Kidney epithelial cell (primary cell): Measurements from ENCODE around the gene RRP7A. TPM values are rescaled to one million over a fixed set of nuclear protein-coding genes. Genes with fewer than 3 reads are reported as not detected.
"Not testable (repeated sequence)": the region's sequence is repeated elsewhere in the genome, so short reads cannot be mapped to it uniquely, and the experiment has no call there.

Experiments
- DNase-seq: peaks from one replicate; pipeline ENCODE4 v3.0.0-alpha.2; 2010; ENCODE audit warnings: low read depth
- H3K27me3 ChIP-seq: 2 replicates; pipeline ENCODE4 v1.6.0; 2011; ENCODE audit warnings: low read length; ENCODE audit not compliant: control insufficient read depth, insufficient read depth
- H3K36me3 ChIP-seq: 2 replicates; pipeline ENCODE4 v1.5.1; 2011; ENCODE audit warnings: low read length; ENCODE audit not compliant: control insufficient read depth, insufficient read depth
- H3K4me3 ChIP-seq: 2 replicates; pipeline ENCODE4 v1.5.1; 2011; ENCODE audit warnings: low read depth, mild to moderate bottlenecking, control low read depth, low read length
- total RNA-seq: library from RNA; depleted of rRNA; stranded (reverse); fragments of >200 nt; gene quantifications from 2 replicates; pipeline ENCODE4 v1.2.3, GENCODE V29; 2015
- TF ChIP-seq, protein P1 (sequence below): IDR thresholded peaks from 2 replicates; pipeline ENCODE4 v1.5.1; 2011; ENCODE audit warnings: mild to moderate bottlenecking, moderate library complexity, low read length, control low read depth, inconsistent platforms; ENCODE audit not compliant: insufficient read depth, poor library complexity, severe bottlenecking

Gene RRP7A
- total RNA-seq, 1 donor from 2014 or later, result 29.5 TPM

DNA sequence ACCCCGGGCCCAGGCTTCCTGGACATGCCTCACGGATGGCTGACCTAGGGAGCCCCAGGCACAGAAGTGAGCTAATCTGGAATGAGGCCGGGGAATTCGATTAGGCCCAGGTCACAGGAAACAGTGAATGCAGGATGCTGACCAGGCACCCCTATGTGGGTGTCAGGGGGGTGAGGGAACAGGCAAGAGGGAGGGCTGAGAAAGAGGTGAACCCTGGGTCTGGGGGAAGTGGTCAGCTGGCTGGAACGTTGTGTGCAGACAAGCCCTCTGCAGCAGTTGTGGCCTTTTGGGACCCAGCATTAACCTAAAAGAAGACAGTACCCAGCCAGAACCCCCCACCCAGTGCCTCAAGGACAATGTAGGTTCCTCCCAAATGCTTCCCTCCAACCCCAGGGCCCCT lies 42.3 kb upstream of the RRP7A start:
- no peak for DNase-seq
- no peaks in the 10 kb centered on the region for H3K36me3 ChIP-seq
- H3K27me3 ChIP-seq, result no peaks in the 10 kb centered on the region
- H3K4me3 ChIP-seq, result no peak overlapping the region
- TF ChIP-seq, protein P1, sequence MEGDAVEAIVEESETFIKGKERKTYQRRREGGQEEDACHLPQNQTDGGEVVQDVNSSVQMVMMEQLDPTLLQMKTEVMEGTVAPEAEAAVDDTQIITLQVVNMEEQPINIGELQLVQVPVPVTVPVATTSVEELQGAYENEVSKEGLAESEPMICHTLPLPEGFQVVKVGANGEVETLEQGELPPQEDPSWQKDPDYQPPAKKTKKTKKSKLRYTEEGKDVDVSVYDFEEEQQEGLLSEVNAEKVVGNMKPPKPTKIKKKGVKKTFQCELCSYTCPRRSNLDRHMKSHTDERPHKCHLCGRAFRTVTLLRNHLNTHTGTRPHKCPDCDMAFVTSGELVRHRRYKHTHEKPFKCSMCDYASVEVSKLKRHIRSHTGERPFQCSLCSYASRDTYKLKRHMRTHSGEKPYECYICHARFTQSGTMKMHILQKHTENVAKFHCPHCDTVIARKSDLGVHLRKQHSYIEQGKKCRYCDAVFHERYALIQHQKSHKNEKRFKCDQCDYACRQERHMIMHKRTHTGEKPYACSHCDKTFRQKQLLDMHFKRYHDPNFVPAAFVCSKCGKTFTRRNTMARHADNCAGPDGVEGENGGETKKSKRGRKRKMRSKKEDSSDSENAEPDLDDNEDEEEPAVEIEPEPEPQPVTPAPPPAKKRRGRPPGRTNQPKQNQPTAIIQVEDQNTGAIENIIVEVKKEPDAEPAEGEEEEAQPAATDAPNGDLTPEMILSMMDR, result no peak

DNA sequence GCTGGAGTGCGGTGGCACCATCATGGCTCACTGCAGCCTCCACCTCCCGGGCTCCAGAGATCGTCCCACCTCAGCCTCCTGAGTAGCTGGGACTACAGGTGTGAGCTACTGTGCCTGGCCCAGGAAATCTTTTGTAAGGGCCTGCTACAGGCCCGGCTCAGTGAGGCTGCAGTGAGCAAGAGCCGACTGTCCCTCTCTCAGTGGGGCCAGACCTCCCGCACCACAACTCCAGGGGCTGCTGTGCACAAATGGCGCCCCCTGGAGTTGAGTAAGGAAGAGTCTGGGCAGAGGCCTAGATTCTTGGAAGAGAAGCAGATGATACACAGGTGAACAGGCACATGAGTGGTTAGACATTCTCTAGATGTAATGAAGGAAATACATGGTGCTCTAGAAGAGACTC lies 41.2 kb upstream of the RRP7A start:
- no peak for DNase-seq
- no peaks in the 10 kb centered on the region for H3K27me3 ChIP-seq
- no peak overlapping the region for H3K4me3 ChIP-seq
- no peaks in the 10 kb centered on the region for H3K36me3 ChIP-seq
- TF ChIP-seq, protein P1, result peak; percentile 53

DNA sequence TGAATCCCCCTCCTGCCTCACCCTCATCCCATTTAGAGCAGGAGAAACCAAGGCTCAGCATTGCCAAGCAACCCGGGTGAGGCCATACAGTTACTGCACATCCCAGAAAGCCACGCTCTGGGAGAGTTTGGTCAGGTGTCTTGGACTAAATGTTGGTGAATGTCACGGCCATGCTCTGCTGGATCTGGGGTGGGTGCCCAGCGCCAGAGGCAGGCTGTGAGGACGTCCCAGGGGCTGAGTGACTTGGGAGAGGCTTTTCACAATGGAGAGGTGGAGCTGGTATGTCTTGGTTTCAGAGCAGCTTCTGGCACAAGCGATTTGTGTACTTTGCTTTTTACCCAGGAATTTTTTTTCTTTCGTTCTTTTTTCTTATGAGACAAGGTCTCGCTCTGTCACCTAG lies 40.8 kb upstream of the RRP7A start:
- Histone ChIP-seq H3K36me3 (no peaks in the 10 kb centered on the region), H3K4me3 (no peak overlapping the region), H3K27me3 (no peaks in the 10 kb centered on the region)
- TF ChIP-seq, protein P1, result no peak
- no peak for DNase-seq

DNA sequence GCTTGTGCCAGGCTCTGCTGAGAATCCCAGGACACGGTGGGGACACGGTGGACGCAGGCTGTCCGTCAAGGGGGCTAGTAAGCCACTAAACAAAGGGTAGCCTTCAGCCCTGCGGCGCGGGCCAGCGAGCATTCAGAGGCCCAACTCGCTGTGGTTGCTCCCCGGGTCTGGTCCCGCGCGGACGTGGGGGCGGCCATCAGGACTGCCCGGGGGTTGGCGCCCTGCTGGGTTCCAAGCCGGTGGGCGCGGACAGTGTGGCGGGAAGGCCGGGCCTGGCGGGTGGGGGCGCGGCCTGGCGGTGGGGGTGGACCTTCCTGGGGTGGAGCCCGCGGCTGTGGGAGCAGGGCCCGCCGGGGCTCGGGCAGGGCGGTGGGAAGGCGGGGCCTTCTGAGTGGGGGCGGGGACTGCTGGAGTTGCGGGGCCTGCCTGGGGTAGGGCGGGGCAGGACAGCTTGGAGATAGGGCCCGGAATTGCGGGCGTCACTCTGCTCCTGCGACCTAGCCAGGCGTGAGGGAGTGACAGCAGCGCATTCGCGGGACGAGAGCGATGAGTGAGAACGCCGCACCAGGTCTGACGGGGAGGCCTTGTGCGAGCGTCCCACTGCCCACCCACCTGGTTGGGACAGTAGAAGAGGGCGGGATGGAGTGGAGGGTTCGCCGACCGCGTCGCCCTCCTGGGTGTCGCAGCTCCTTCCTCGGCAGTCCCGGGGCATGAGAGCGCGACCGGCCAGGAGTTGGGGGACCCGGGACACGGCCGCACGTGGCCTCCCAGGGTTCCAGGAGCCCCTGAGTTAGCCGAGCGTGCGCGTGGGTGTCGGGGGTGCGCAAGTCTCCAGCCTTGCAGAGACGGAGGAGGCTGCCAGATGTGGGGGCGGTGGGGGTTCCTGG lies 34.1 kb upstream of the RRP7A start, which contains the start of gene SERHL2:
Gene SERHL2 (plus strand): TSS at position 482 of the 887 bp plus-strand sequence. CDS start 65 bp downstream, at position 547.
- Histone ChIP-seq H3K36me3 (no peaks in the 10 kb centered on the region), H3K27me3 (peaks cover 15% of the 10 kb centered on the region), H3K4me3 (peak within 1 kb of the TSS; percentile 49)
- TF ChIP-seq, protein P1, result no peak
- no peak for DNase-seq

DNA sequence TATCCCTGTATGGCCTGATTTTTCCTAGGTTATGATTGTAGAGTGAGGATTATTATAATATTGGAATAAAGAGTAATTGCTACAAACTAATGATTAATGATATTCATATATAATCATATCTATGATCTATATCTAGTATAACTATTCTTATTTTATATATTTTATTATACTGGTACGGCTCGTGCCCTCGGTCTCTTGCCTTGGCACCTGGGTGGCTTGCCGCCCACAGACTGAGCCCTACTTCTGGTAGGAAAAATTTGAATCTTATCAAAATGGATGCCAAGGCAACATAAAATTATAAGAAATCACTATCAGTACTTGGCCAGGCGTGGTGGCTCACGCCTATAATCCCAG lies 32.7 kb upstream of the RRP7A start:
- DNase-seq, H3K36me3 ChIP-seq, H3K4me3 ChIP-seq: not testable (repeated sequence)
- peaks cover 15% of the 10 kb centered on the region for H3K27me3 ChIP-seq

DNA sequence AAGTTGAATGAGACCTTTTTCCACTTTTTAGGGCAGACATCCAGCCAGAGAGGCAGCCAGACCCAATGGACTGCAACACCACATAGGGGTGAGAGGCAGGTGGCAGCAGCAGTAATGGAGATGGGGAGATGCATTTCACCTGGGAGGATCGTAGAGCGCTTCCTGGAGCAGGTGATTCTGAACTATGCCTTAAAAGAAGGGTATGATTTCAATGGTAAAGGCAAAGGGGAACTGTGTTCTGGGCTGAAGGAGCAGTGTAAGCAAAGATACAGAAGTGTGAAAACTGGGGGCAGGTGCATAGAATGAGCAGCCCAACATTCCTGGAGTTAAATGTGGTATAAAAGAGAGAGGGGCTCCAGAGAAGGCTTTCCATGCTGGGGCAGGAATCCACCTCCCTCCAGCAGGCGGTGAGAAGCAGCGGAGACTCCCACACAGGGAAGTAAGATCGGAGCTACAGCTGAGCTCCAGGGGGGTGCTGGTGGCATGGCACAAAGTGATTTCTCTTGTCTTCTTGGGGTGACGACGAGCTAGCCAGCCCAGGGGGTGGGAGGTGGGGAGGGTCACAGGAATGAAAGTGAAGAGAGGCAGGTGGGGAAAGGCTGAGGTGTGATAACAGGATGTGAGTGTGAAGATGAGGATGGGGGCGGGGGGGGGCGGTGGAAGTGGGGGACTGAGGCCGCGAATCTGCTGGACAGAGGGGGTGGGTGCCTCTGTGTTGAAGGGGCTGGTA lies 29.9 kb upstream of the RRP7A start:
- Histone ChIP-seq H3K36me3 (no peaks in the 10 kb centered on the region), H3K4me3 (no peak overlapping the region), H3K27me3 (peaks cover 15% of the 10 kb centered on the region)
- no peak for DNase-seq
- TF ChIP-seq, protein P1, result no peak
